Measurements from ENCODE around the gene FALEC.

DNA sequence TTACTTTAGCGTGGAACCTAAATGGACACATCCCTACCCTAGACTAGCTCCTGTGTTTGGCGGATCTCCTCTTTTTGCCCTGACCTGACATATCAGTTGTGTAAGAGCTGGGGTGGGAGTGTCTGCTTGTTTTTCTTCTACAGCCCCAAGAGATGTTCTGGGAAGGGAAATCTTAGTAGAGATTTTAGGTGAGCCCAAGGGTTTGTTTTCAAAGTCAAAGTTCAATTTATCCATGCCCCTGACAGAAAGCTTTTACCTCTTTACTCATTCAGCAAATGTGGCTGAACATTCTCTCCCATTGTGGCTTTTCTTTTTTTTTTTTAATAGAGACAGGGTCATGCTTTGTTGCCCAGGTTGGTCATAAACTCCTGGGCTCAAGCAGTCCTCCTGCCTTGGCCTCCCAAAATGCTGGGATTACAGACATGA lies 35.6 kb upstream of the FALEC start:
- TF ChIP-seq, protein P1, sequence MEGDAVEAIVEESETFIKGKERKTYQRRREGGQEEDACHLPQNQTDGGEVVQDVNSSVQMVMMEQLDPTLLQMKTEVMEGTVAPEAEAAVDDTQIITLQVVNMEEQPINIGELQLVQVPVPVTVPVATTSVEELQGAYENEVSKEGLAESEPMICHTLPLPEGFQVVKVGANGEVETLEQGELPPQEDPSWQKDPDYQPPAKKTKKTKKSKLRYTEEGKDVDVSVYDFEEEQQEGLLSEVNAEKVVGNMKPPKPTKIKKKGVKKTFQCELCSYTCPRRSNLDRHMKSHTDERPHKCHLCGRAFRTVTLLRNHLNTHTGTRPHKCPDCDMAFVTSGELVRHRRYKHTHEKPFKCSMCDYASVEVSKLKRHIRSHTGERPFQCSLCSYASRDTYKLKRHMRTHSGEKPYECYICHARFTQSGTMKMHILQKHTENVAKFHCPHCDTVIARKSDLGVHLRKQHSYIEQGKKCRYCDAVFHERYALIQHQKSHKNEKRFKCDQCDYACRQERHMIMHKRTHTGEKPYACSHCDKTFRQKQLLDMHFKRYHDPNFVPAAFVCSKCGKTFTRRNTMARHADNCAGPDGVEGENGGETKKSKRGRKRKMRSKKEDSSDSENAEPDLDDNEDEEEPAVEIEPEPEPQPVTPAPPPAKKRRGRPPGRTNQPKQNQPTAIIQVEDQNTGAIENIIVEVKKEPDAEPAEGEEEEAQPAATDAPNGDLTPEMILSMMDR (IDR thresholded peaks at IDR 0.05): no peak
- TF ChIP-seq, protein P2, sequence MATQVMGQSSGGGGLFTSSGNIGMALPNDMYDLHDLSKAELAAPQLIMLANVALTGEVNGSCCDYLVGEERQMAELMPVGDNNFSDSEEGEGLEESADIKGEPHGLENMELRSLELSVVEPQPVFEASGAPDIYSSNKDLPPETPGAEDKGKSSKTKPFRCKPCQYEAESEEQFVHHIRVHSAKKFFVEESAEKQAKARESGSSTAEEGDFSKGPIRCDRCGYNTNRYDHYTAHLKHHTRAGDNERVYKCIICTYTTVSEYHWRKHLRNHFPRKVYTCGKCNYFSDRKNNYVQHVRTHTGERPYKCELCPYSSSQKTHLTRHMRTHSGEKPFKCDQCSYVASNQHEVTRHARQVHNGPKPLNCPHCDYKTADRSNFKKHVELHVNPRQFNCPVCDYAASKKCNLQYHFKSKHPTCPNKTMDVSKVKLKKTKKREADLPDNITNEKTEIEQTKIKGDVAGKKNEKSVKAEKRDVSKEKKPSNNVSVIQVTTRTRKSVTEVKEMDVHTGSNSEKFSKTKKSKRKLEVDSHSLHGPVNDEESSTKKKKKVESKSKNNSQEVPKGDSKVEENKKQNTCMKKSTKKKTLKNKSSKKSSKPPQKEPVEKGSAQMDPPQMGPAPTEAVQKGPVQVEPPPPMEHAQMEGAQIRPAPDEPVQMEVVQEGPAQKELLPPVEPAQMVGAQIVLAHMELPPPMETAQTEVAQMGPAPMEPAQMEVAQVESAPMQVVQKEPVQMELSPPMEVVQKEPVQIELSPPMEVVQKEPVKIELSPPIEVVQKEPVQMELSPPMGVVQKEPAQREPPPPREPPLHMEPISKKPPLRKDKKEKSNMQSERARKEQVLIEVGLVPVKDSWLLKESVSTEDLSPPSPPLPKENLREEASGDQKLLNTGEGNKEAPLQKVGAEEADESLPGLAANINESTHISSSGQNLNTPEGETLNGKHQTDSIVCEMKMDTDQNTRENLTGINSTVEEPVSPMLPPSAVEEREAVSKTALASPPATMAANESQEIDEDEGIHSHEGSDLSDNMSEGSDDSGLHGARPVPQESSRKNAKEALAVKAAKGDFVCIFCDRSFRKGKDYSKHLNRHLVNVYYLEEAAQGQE (IDR thresholded peaks at IDR 0.05; ENCODE audit: insufficient read depth in 1 of 2, low read depth in 2 of 2, low read length in 1 of 2): no peak
- no peak for TF ChIP-seq TCF7L2 (IDR thresholded peaks at IDR 0.05; ENCODE audit: low read depth, low read length)
- TF ChIP-seq POLR2AphosphoS5 (IDR thresholded peaks at IDR 0.05; ENCODE audit: low read depth, low read length): no peak
- no peak for TF ChIP-seq SIN3A (IDR thresholded peaks at IDR 0.05; ENCODE audit: borderline replicate concordance, insufficient read depth, low read depth, low read length)
